ENCODE data around the gene PCSK1. TPM values are rescaled to one million over a fixed set of nuclear protein-coding genes. Genes with fewer than 3 reads are reported as not detected.

The PCSK1 gene
- polyA plus RNA-seq, 3 donors from 2014 or later, result not detected

- Mint-ChIP-seq H3K27ac (no peak overlapping the region), H3K4me3 (no peak overlapping the region), H3K9me3 (peaks cover 0 to 4% (median 0%) of the 10 kb centered on the region in 6 donors), H3K27me3 (ENCODE audit: low read depth in 3 of 3) (peaks cover 2 to 17% (median 5%) of the 10 kb centered on the region in 3 donors), H3K36me3 (no peaks in the 10 kb centered on the region), H3K4me1 (no peaks in the 10 kb centered on the region)
- no peak for DNase-seq
Measured at GRCh38 chr5:96447949-96448348, 14.9 kb upstream of the PCSK1 start.

GRCh38 chr5:96440185-96440538, 7.1 kb upstream of the PCSK1 start:
- Mint-ChIP-seq H3K27ac (no peak overlapping the region), H3K36me3 (no peaks in the 10 kb centered on the region), H3K4me1 (peaks cover 0 to 7% of the 10 kb centered on the region in 2 donors), H3K4me3 (no peak overlapping the region), H3K27me3 (ENCODE audit: low read depth in 3 of 3) (peaks cover 5 to 9% (median 5%) of the 10 kb centered on the region in 3 donors), H3K9me3 (no peaks in the 10 kb centered on the region)
- DNase-seq, result no peak

GRCh38 chr5:96439477-96440184, 6.6 kb upstream of the PCSK1 start:
- no peaks in the 10 kb centered on the region for H3K36me3 Mint-ChIP-seq
- peaks cover 0 to 3% (median 0%) of the 10 kb centered on the region in 6 donors for H3K9me3 Mint-ChIP-seq
- H3K27ac Mint-ChIP-seq, result no peak overlapping the region
- H3K4me1 Mint-ChIP-seq, result peaks cover 0 to 7% of the 10 kb centered on the region in 2 donors
- no peak for DNase-seq
- peaks cover 5 to 9% (median 5%) of the 10 kb centered on the region in 3 donors for H3K27me3 Mint-ChIP-seq (ENCODE audit: low read depth in 3 of 3)
- H3K4me3 Mint-ChIP-seq, result no peak overlapping the region

GRCh38 chr5:96434201-96434645, 1.2 kb upstream of the PCSK1 start:
- Mint-ChIP-seq H3K4me1 (peaks cover 0 to 2% of the 10 kb centered on the region in 2 donors), H3K9me3 (peaks cover 3 to 27% (median 5%) of the 10 kb centered on the region in 6 donors), H3K27ac (no peak overlapping the region), H3K4me3 (no peak overlapping the region), H3K36me3 (no peaks in the 10 kb centered on the region), H3K27me3 (ENCODE audit: low read depth in 3 of 3) (peaks cover 18 to 36% (median 28%) of the 10 kb centered on the region in 3 donors)
- peak in 2 of 3 donors; percentile 6 to 12 for DNase-seq

GRCh38 chr5:96432216-96433065, 607 bp downstream of the PCSK1 start:
- Mint-ChIP-seq H3K4me1 (peaks cover 0 to 2% of the 10 kb centered on the region in 2 donors), H3K4me3 (no peak overlapping the region), H3K27ac (no peak overlapping the region), H3K27me3 (ENCODE audit: low read depth in 3 of 3) (peaks cover 15 to 32% (median 28%) of the 10 kb centered on the region in 3 donors), H3K36me3 (no peaks in the 10 kb centered on the region), H3K9me3 (peaks cover 3 to 27% (median 5%) of the 10 kb centered on the region in 6 donors)
- DNase-seq, result no peak

GRCh38 chr5:96431376-96432187, 1.5 kb downstream of the PCSK1 start:
- Mint-ChIP-seq H3K4me3 (no peak overlapping the region), H3K4me1 (peaks cover 0 to 2% of the 10 kb centered on the region in 2 donors), H3K27ac (no peak overlapping the region), H3K9me3 (peaks cover 3 to 27% (median 7%) of the 10 kb centered on the region in 6 donors), H3K27me3 (ENCODE audit: low read depth in 3 of 3) (peaks cover 18 to 32% (median 28%) of the 10 kb centered on the region in 3 donors), H3K36me3 (no peaks in the 10 kb centered on the region)
- DNase-seq, result no peak

- H3K4me1 Mint-ChIP-seq, result no peaks in the 10 kb centered on the region
- no peak overlapping the region for H3K27ac Mint-ChIP-seq
- H3K27me3 Mint-ChIP-seq (ENCODE audit: low read depth in 3 of 3), result peaks cover 14 to 18% (median 17%) of the 10 kb centered on the region in 3 donors
- H3K4me3 Mint-ChIP-seq, result no peak overlapping the region
- H3K9me3 Mint-ChIP-seq, result peaks cover 0 to 9% (median under 1%) of the 10 kb centered on the region in 6 donors
- DNase-seq, result no peak
- H3K36me3 Mint-ChIP-seq, result no peaks in the 10 kb centered on the region
Measured at GRCh38 chr5:96427824-96428223, 5.2 kb downstream of the PCSK1 start.

- Mint-ChIP-seq H3K27ac (no peak overlapping the region), H3K27me3 (ENCODE audit: low read depth in 3 of 3) (peaks cover 10 to 17% (median 13%) of the 10 kb centered on the region in 3 donors), H3K9me3 (peaks cover 0 to 4% (median 0%) of the 10 kb centered on the region in 6 donors), H3K36me3 (no peaks in the 10 kb centered on the region), H3K4me1 (no peaks in the 10 kb centered on the region), H3K4me3 (no peak overlapping the region)
- no peak for DNase-seq
Measured at GRCh38 chr5:96426831-96427230, 6.2 kb downstream of the PCSK1 start.

GRCh38 chr5:96425443-96425842, 7.6 kb downstream of the PCSK1 start:
- H3K4me1 Mint-ChIP-seq, result no peaks in the 10 kb centered on the region
- peaks cover 0 to 4% (median 0%) of the 10 kb centered on the region in 6 donors for H3K9me3 Mint-ChIP-seq
- peaks cover 3 to 8% (median 3%) of the 10 kb centered on the region in 3 donors for H3K27me3 Mint-ChIP-seq (ENCODE audit: low read depth in 3 of 3)
- no peak for DNase-seq
- no peak overlapping the region for H3K27ac Mint-ChIP-seq
- no peaks in the 10 kb centered on the region for H3K36me3 Mint-ChIP-seq
- H3K4me3 Mint-ChIP-seq, result no peak overlapping the region

- H3K4me1 Mint-ChIP-seq, result no peaks in the 10 kb centered on the region
- peaks cover 0 to 5% (median 1%) of the 10 kb centered on the region in 3 donors for H3K27me3 Mint-ChIP-seq (ENCODE audit: low read depth in 3 of 3)
- no peak overlapping the region for H3K27ac Mint-ChIP-seq
- H3K9me3 Mint-ChIP-seq, result no peaks in the 10 kb centered on the region
- no peak for DNase-seq
- no peaks in the 10 kb centered on the region for H3K36me3 Mint-ChIP-seq
- H3K4me3 Mint-ChIP-seq, result no peak overlapping the region
Measured at GRCh38 chr5:96415897-96416296, 17.2 kb downstream of the PCSK1 start.

GRCh38 chr5:96412868-96413449, 20.1 kb downstream of the PCSK1 start:
- no peaks in the 10 kb centered on the region for H3K4me1 Mint-ChIP-seq
- no peak overlapping the region for H3K4me3 Mint-ChIP-seq
- no peak overlapping the region for H3K27ac Mint-ChIP-seq
- H3K27me3 Mint-ChIP-seq (ENCODE audit: low read depth in 3 of 3), result peaks cover 0 to 5% (median 4%) of the 10 kb centered on the region in 3 donors
- no peaks in the 10 kb centered on the region for H3K36me3 Mint-ChIP-seq
- DNase-seq, result no peak
- no peaks in the 10 kb centered on the region for H3K9me3 Mint-ChIP-seq

GRCh38 chr5:96410013-96410412, 23.0 kb downstream of the PCSK1 start:
- Mint-ChIP-seq H3K9me3 (no peaks in the 10 kb centered on the region), H3K27ac (no peak overlapping the region), H3K4me3 (no peak overlapping the region), H3K36me3 (no peaks in the 10 kb centered on the region), H3K27me3 (ENCODE audit: low read depth in 3 of 3) (peaks cover 3 to 4% (median 4%) of the 10 kb centered on the region in 3 donors), H3K4me1 (no peaks in the 10 kb centered on the region)
- DNase-seq, result no peak

- H3K27me3 Mint-ChIP-seq (ENCODE audit: low read depth in 3 of 3), result peaks cover 3 to 6% (median 4%) of the 10 kb centered on the region in 3 donors
- no peak overlapping the region for H3K4me3 Mint-ChIP-seq
- no peaks in the 10 kb centered on the region for H3K9me3 Mint-ChIP-seq
- H3K36me3 Mint-ChIP-seq, result no peaks in the 10 kb centered on the region
- H3K4me1 Mint-ChIP-seq, result no peaks in the 10 kb centered on the region
- H3K27ac Mint-ChIP-seq, result no peak overlapping the region
- DNase-seq, result no peak
Measured at GRCh38 chr5:96408841-96409538, 24.1 kb downstream of the PCSK1 start.
